Epithelial cell of esophagus (primary cell): ENCODE data around the gene KRTAP4-16.
"Not testable (repeated sequence)": the region's sequence is repeated elsewhere in the genome, so short reads cannot be mapped to it uniquely, and the experiment has no call there.

Experiments
- DNase-seq: peaks from one replicate; pipeline ENCODE4 v3.0.0; 2010; ENCODE audit warnings: low read depth
- H3K4me3 ChIP-seq: 2 replicates; pipeline ENCODE4 v1.5.1; 2011; ENCODE audit warnings: mild to moderate bottlenecking, low read length, control low read depth
- TF ChIP-seq, protein P1 (sequence below): IDR thresholded peaks from 2 replicates; pipeline ENCODE4 v1.5.1; 2011; ENCODE audit warnings: low read depth, mild to moderate bottlenecking, low read length, control low read depth, inconsistent platforms; ENCODE audit not compliant: insufficient read depth; ENCODE audit errors: missing control alignments

KRTAP4-16 gene

DNA sequence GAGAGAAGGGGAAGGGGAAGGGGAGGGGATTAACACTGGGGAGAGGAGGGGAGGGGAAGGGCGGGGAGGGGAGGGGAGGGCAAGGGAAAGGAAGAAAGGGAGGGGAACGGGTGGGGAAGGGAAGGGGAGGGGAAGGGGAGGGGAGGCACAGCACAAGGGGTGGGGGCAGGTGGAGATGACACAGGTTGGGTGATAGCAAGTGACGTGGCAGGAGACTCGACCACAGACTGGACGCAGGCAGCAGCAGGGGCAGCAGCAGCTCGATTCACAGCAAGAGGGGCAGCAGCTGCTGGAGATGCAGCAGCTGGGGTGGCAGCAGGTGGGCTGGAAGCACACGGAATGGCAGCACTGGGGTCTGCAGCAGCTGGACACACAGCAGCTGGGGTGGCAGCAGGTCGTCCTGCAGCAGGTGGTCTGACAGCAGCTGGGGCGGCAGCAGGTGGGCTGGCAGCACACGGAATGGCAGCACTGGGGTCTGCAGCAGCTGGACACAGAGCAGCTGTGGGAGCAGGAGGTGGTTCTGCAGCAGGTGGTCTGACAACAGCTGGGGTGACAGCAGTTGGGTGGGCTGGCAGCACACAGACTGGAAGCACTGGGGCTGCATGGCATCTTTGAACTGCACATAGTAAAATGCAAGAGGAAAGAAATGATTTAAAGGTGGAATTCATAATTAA, at the start of gene KRTAP4-16:
Gene KRTAP4-16, minus strand, starts transcription at position 624 of the 674 bp plus-strand sequence. Its CDS starts 0 bp downstream, at position 624.
- DNase-seq, result no peak
- TF ChIP-seq, protein P1, sequence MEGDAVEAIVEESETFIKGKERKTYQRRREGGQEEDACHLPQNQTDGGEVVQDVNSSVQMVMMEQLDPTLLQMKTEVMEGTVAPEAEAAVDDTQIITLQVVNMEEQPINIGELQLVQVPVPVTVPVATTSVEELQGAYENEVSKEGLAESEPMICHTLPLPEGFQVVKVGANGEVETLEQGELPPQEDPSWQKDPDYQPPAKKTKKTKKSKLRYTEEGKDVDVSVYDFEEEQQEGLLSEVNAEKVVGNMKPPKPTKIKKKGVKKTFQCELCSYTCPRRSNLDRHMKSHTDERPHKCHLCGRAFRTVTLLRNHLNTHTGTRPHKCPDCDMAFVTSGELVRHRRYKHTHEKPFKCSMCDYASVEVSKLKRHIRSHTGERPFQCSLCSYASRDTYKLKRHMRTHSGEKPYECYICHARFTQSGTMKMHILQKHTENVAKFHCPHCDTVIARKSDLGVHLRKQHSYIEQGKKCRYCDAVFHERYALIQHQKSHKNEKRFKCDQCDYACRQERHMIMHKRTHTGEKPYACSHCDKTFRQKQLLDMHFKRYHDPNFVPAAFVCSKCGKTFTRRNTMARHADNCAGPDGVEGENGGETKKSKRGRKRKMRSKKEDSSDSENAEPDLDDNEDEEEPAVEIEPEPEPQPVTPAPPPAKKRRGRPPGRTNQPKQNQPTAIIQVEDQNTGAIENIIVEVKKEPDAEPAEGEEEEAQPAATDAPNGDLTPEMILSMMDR, result no peak
- H3K4me3 ChIP-seq, result no peak within 1 kb of the TSS

DNA sequence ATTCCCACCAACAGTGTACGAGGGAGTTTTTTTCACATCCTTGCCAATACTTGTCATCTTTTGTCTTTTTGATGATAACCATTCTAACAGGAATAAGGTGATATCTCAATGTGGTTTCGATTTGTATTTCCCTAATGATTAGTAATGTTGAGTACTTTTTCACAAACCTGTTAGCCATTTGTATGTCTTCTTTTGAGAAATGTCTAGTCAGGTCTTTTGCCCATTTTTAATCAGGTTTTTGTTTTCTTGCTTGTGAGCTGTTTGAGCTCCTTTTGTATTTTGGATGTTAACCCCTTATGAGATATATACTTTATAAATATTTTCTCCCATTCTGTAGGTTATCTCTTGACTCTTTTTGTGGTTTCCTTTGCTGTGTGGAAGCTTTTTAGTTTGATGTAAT, 49.5 kb upstream of the KRTAP4-16 start:
- no peak for DNase-seq
- TF ChIP-seq, protein P1, result no peak
- no peak overlapping the region for H3K4me3 ChIP-seq

DNA sequence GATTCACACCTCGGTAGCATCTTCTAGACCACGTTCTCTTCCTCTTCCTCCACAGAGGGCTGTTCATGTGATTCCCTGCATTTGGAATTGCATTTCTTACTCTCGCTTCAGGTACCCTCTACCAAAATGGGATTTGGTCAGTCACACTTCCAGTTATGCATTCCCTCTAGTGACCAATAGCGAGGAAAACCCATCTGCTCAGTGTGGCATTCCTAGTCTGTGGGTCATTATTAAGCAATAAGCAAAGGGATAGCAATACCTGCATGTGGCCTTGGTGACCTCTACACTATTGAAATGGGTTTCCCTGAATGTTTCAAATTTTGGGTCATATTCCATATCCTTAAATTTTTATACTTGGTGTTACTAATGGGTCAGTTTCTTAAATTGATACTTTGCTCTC, 48.0 kb upstream of the KRTAP4-16 start:
- no peak for DNase-seq
- H3K4me3 ChIP-seq, result no peak overlapping the region
- TF ChIP-seq, protein P1, result no peak

DNA sequence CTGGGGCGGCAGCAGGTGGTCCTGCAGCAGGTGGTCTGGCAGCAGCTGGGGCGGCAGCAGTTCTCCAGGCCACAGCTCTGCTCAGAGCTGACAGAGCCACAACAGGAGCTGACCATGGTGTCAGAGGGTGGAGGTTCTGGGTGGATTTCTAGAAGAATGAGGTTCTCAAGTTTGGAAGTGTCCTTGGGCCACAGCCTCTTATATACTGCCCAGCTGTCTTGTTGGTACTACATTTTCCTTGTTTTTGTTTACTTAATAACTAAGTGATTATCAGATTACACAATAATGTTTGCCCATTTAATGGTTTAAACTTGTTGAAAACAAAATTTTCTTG, 47.6 kb upstream of the KRTAP4-16 start, which contains the start of gene KRTAP4-5:
Gene KRTAP4-5, minus strand, starts transcription at position 174 of the 334 bp plus-strand sequence. Its CDS starts 58 bp downstream, at position 116.
- no peak within 1 kb of the TSS for H3K4me3 ChIP-seq
- TF ChIP-seq, protein P1, result no peak
- no peak for DNase-seq

GRCh38 chr17:41148971-41149651, 47.1 kb upstream of the KRTAP4-16 start:
- not testable (repeated sequence) for DNase-seq, H3K4me3 ChIP-seq

DNA sequence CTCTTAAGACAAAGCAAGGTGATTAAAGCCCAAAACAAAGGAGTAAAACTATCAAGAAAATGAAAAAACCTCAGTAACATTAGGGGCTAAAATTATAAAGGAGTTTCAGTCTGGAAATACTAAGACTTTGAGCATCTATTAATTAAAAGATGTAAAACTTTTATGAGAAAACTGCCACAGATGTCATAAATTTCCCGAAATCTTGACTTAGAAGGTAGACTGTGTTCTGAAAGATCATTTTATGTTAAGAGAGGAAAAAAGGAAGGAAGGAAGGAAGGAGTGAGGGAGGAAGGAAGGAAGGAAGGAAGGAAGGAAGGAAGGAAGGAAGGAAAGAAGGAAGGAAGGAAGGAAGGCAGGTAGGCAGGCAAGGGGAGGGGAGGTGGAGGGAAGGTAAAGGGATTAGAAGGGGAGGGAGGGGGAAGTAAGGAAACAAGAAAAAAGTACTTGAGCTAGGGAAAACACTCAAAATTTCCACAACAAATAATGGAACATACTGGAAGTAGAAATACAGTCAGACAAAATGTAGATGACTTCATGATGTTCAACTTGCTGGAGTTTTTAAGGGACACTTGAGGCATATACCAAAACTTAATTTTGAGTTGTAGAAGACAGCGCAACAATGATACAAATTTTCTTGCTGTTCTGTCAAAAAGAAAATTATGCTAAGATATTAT, 45.7 kb upstream of the KRTAP4-16 start:
- TF ChIP-seq, protein P1, result no peak
- DNase-seq, result no peak
- H3K4me3 ChIP-seq, result no peak overlapping the region

DNA sequence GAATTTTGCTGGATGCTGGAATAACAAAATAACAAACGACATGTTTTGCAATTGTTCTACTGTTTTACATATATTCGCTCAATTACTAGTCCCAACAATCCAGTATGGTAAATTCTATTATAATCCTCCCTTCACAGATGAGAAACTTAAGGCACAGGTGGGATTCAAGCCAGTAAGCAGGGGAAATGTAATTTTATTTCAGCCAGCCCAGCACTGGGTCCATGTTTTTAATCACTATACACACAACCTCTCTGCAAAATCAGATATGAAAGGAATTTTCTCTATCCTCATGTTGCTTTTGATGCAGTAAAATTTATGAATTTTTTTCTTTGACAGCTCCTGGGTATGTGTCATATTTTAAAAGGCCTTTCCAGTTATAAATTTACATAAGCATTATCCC, 43.3 kb upstream of the KRTAP4-16 start:
- no peak overlapping the region for H3K4me3 ChIP-seq
- DNase-seq, result no peak
- TF ChIP-seq, protein P1, result no peak
